ENCODE data around the gene PER2.

GRCh38 chr2:238331916-238332315 lies 43.5 kb upstream of the PER2 start:
- TF ChIP-seq ZKSCAN1 (IDR thresholded peaks at IDR 0.05; ENCODE audit: low read length) (no peak), SOX13 (IDR thresholded peaks at IDR 0.05) (no peak), SOX13 (CRISPR knock-in tag; conservative IDR thresholded peaks at IDR 0.05 in 1 of 2, IDR thresholded peaks at IDR 0.05 in 1 of 2) (no peak), ZBTB33 (CRISPR knock-in tag; IDR thresholded peaks at IDR 0.05) (no peak), SMC3 (IDR thresholded peaks at IDR 0.05; ENCODE audit: low read length) (no peak), PAWR (CRISPR knock-in tag; IDR thresholded peaks at IDR 0.05; ENCODE audit: borderline replicate concordance) (no peak), ZNF704 (CRISPR knock-in tag; IDR thresholded peaks at IDR 0.05; ENCODE audit: borderline replicate concordance) (no peak), CTCF (CRISPR knock-in tag; IDR thresholded peaks at IDR 0.05) (no peak), ZNF282 (IDR thresholded peaks at IDR 0.05; ENCODE audit: partially characterized antibody) (no peak), ADNP (CRISPR knock-in tag; IDR thresholded peaks at IDR 0.05) (no peak), CEBPB (IDR thresholded peaks at IDR 0.05; ENCODE audit: borderline replicate concordance, low read depth, low read length) (no peak)
